ENCODE results near the gene PTPRA. TPM values are rescaled to one million over a fixed set of nuclear protein-coding genes. Genes with fewer than 3 reads are reported as not detected.

The PTPRA gene
- total RNA-seq, 8 experiments from 2014 or later = 31.8 to 137 (median 58.2) TPM

GRCh38 chr20:2875690-2876203 is 2.5 kb downstream of the PTPRA start:
- H3K4me1 ChIP-seq (replicated peaks in 1 of 2) = peaks cover 10 to 23% of the 10 kb centered on the region in 2 donors
- in situ Hi-C loops (cut with MboI; ENCODE audit: low pct_unique_long_range_greater_than_20kb in 2 of 9, low sequenced_read_pairs in 9 of 9, unreplicated experiment in 9 of 9) = no loop called here
- 86 to 100% (median 97%) methylated on average over 3 to 4 of the region's 5 CpGs; no CpG with 5 or more reads in 6 of the 10 experiments for WGBS, 10 experiments
- ATAC-seq (replicated peaks in 6 of 8) = no peak
- H3K4me3 ChIP-seq = no peak overlapping the region
- H3K27ac ChIP-seq = no peak overlapping the region

GRCh38 chr20:2878515-2878914 is 5.2 kb downstream of the PTPRA start:
- 92 to 100% (median 100%) methylated on average over 1 of the region's 1 CpG; no CpG with 5 or more reads in 1 of the 10 experiments for WGBS, 10 experiments
- Histone ChIP-seq H3K4me3 (no peak overlapping the region), H3K4me1 (replicated peaks in 1 of 2) (peaks cover 10 to 14% of the 10 kb centered on the region in 2 donors), H3K27ac (no peak overlapping the region)
- in situ Hi-C loops (cut with MboI; ENCODE audit: low pct_unique_long_range_greater_than_20kb in 2 of 9, low sequenced_read_pairs in 9 of 9, unreplicated experiment in 9 of 9) = no loop called here
- ATAC-seq (replicated peaks in 6 of 8) = no peak

GRCh38 chr20:2879146-2879545 is 5.9 kb downstream of the PTPRA start:
- 0 to 100% (median 75%) methylated on average over 1 to 3 of the region's 3 CpGs; no CpG with 5 or more reads in 2 of the 10 experiments for WGBS, 10 experiments
- H3K27ac ChIP-seq = no peak overlapping the region
- in situ Hi-C loops (cut with MboI; ENCODE audit: low pct_unique_long_range_greater_than_20kb in 2 of 9, low sequenced_read_pairs in 9 of 9, unreplicated experiment in 9 of 9) = no loop called here
- no peak overlapping the region for H3K4me3 ChIP-seq
- peak in 4 of 8 experiments; percentile 40 to 95 (median 80) for ATAC-seq (replicated peaks in 6 of 8)
- H3K4me1 ChIP-seq (replicated peaks in 1 of 2) = peaks cover 10 to 14% of the 10 kb centered on the region in 2 donors

- WGBS, 10 experiments = 73 to 100% (median 93%) methylated on average over 1 to 4 of the region's 7 CpGs; no CpG with 5 or more reads in 1 of the 10 experiments
- Histone ChIP-seq H3K4me3 (no peak overlapping the region), H3K4me1 (replicated peaks in 1 of 2) (peaks cover 0 to 4% of the 10 kb centered on the region in 2 donors), H3K27ac (no peak overlapping the region)
- in situ Hi-C loops (cut with MboI; ENCODE audit: low pct_unique_long_range_greater_than_20kb in 2 of 9, low sequenced_read_pairs in 9 of 9, unreplicated experiment in 9 of 9) = no loop called here
- no peak for ATAC-seq (replicated peaks in 6 of 8)
Measured at GRCh38 chr20:2880650-2881049, 7.4 kb downstream of the PTPRA start.

GRCh38 chr20:2883726-2884637 is 10.7 kb downstream of the PTPRA start:
- Histone ChIP-seq H3K4me1 (replicated peaks in 1 of 2) (no peaks in the 10 kb centered on the region), H3K4me3 (no peak overlapping the region), H3K27ac (no peak overlapping the region)
- in situ Hi-C loops (cut with MboI; ENCODE audit: low pct_unique_long_range_greater_than_20kb in 2 of 9, low sequenced_read_pairs in 9 of 9, unreplicated experiment in 9 of 9) = no loop called here
- ATAC-seq (replicated peaks in 6 of 8) = no peak
- WGBS, 10 experiments = 9 to 97% (median 74%) methylated on average over 1 to 3 of the region's 3 CpGs; no CpG with 5 or more reads in 2 of the 10 experiments

GRCh38 chr20:2887715-2888114 is 14.4 kb downstream of the PTPRA start:
- Histone ChIP-seq H3K27ac (no peak overlapping the region), H3K4me1 (replicated peaks in 1 of 2) (no peaks in the 10 kb centered on the region), H3K4me3 (no peak overlapping the region)
- in situ Hi-C loops (cut with MboI; ENCODE audit: low pct_unique_long_range_greater_than_20kb in 2 of 9, low sequenced_read_pairs in 9 of 9, unreplicated experiment in 9 of 9) = no loop called here
- ATAC-seq (replicated peaks in 6 of 8) = no peak
- WGBS, 10 experiments = 40 to 100% (median 94%) methylated on average over 1 to 3 of the region's 3 CpGs; no CpG with 5 or more reads in 4 of the 10 experiments

GRCh38 chr20:2888224-2888955 is 15.1 kb downstream of the PTPRA start:
- in situ Hi-C loops (cut with MboI; ENCODE audit: low pct_unique_long_range_greater_than_20kb in 2 of 9, low sequenced_read_pairs in 9 of 9, unreplicated experiment in 9 of 9) = no loop called here
- H3K27ac ChIP-seq = no peak overlapping the region
- 80 to 100% (median 100%) methylated on average over 1 to 4 of the region's 4 CpGs; no CpG with 5 or more reads in 3 of the 10 experiments for WGBS, 10 experiments
- H3K4me1 ChIP-seq (replicated peaks in 1 of 2) = no peaks in the 10 kb centered on the region
- no peak for ATAC-seq (replicated peaks in 6 of 8)
- no peak overlapping the region for H3K4me3 ChIP-seq

GRCh38 chr20:2889209-2889608 is 15.9 kb downstream of the PTPRA start:
- H3K4me3 ChIP-seq = no peak overlapping the region
- ATAC-seq (replicated peaks in 6 of 8) = no peak
- no peak overlapping the region for H3K27ac ChIP-seq
- no peaks in the 10 kb centered on the region for H3K4me1 ChIP-seq (replicated peaks in 1 of 2)
- in situ Hi-C loops (cut with MboI; ENCODE audit: low pct_unique_long_range_greater_than_20kb in 2 of 9, low sequenced_read_pairs in 9 of 9, unreplicated experiment in 9 of 9) = no loop called here
- 88 to 100% (median 100%) methylated on average over 1 of the region's 1 CpG; no CpG with 5 or more reads in 6 of the 10 experiments for WGBS, 10 experiments

- 90 to 100% (median 100%) methylated on average over 1 to 3 of the region's 3 CpGs; no CpG with 5 or more reads in 2 of the 10 experiments for WGBS, 10 experiments
Measured at GRCh38 chr20:2889797-2890196, 16.5 kb downstream of the PTPRA start.

GRCh38 chr20:2890742-2891141 is 17.5 kb downstream of the PTPRA start:
- peak in 2 of 8 experiments; percentile 26 to 72 for ATAC-seq (replicated peaks in 6 of 8)
- H3K4me3 ChIP-seq = no peak overlapping the region
- in situ Hi-C loops (cut with MboI; ENCODE audit: low pct_unique_long_range_greater_than_20kb in 2 of 9, low sequenced_read_pairs in 9 of 9, unreplicated experiment in 9 of 9) = no loop called here
- WGBS, 10 experiments = 40 to 100% (median 86%) methylated on average over 1 to 2 of the region's 2 CpGs
- H3K27ac ChIP-seq = no peak overlapping the region
- no peaks in the 10 kb centered on the region for H3K4me1 ChIP-seq (replicated peaks in 1 of 2)

More at GRCh38 chr20:2889797-2890196, 16.5 kb downstream of the PTPRA start:
- no peak for ATAC-seq (replicated peaks in 6 of 8)
- no peak overlapping the region for H3K27ac ChIP-seq
- no peak overlapping the region for H3K4me3 ChIP-seq
- H3K4me1 ChIP-seq (replicated peaks in 1 of 2) = no peaks in the 10 kb centered on the region
- in situ Hi-C loops (cut with MboI; ENCODE audit: low pct_unique_long_range_greater_than_20kb in 2 of 9, low sequenced_read_pairs in 9 of 9, unreplicated experiment in 9 of 9) = no loop called here

- Histone ChIP-seq H3K4me3 (no peak overlapping the region), H3K27ac (no peak overlapping the region), H3K4me1 (replicated peaks in 1 of 2) (no peaks in the 10 kb centered on the region)
- no peak for ATAC-seq (replicated peaks in 6 of 8)
- in situ Hi-C loops (cut with MboI; ENCODE audit: low pct_unique_long_range_greater_than_20kb in 2 of 9, low sequenced_read_pairs in 9 of 9, unreplicated experiment in 9 of 9) = no loop called here
- 79 to 100% (median 85%) methylated on average over 1 to 2 of the region's 2 CpGs for WGBS, 10 experiments
Measured at GRCh38 chr20:2891343-2891742, 18.1 kb downstream of the PTPRA start.

- H3K27ac ChIP-seq = no peak overlapping the region
- ATAC-seq (replicated peaks in 6 of 8) = peak in 1 of 8 experiments; percentile 81
- H3K4me3 ChIP-seq = no peak overlapping the region
- H3K4me1 ChIP-seq (replicated peaks in 1 of 2) = no peaks in the 10 kb centered on the region
- in situ Hi-C loops (cut with MboI; ENCODE audit: low pct_unique_long_range_greater_than_20kb in 2 of 9, low sequenced_read_pairs in 9 of 9, unreplicated experiment in 9 of 9) = no loop called here
- WGBS, 10 experiments = 67 to 100% (median 87%) methylated on average over 1 to 3 of the region's 3 CpGs; no CpG with 5 or more reads in 2 of the 10 experiments
Measured at GRCh38 chr20:2892376-2892775, 19.1 kb downstream of the PTPRA start.

- Histone ChIP-seq H3K4me1 (replicated peaks in 1 of 2) (no peaks in the 10 kb centered on the region), H3K4me3 (no peak overlapping the region), H3K27ac (no peak overlapping the region)
- in situ Hi-C loops (cut with MboI; ENCODE audit: low pct_unique_long_range_greater_than_20kb in 2 of 9, low sequenced_read_pairs in 9 of 9, unreplicated experiment in 9 of 9) = no loop called here
- no peak for ATAC-seq (replicated peaks in 6 of 8)
- WGBS, 10 experiments = 29 to 100% (median 95%) methylated on average over 1 to 2 of the region's 2 CpGs; no CpG with 5 or more reads in 3 of the 10 experiments
Measured at GRCh38 chr20:2894221-2894620, 20.9 kb downstream of the PTPRA start.

All from motor neuron (in vitro differentiated cells).